Activated naive CD4-positive, alpha-beta T cell treated with anti-CD3 and anti-CD28 coated beads, Interleukin-2, amount 50 U/mL, for 72 hours (primary cell): Measurements from ENCODE around the gene SERPINI1. TPM values are rescaled to one million over a fixed set of nuclear protein-coding genes. Genes with fewer than 3 reads are reported as not detected.
A peak's percentile ranks its signal among the peaks of the same experiment; 100 is the strongest.

Source experiments
- ATAC-seq, 2 donors: fragments of 150-1000 bp; cut with Tn5 transposase; 2 replicates each; pipeline ENCODE4 v1.10.0; 2021; ENCODE audit warnings: mild to moderate bottlenecking in 2 of 2, moderate library complexity in 2 of 2
- DNase-seq, 2 donors: peaks; one replicate each; pipeline ENCODE4 v3.0.0; 2021 to 2022; ENCODE audit warnings: low spot score in 2 of 2
- H3K27ac Mint-ChIP-seq, 2 donors: one replicate each; pipeline ENCODE4 v1.8.0; 2022; ENCODE audit warnings: mild to moderate bottlenecking in 2 of 2, mixed read lengths in 2 of 2
- H3K36me3 Mint-ChIP-seq, 2 donors: one replicate each; pipeline ENCODE4 v1.8.0; 2022; ENCODE audit warnings: mixed read lengths in 2 of 2
- H3K9me3 Mint-ChIP-seq, 2 donors: one replicate each; pipeline ENCODE4 v1.8.0; 2022; ENCODE audit warnings: mixed read lengths in 2 of 2
- total RNA-seq, 2 donors: library from RNA; stranded (reverse); gene quantifications; one replicate each; pipeline ENCODE4 v1.2.3, GENCODE V29; 2022

SERPINI1 gene
- total RNA-seq, 2 donors from 2014 or later, result 1.4 TPM

- DNase-seq (no peak), ATAC-seq (no peak)
- Mint-ChIP-seq H3K36me3 (no peaks in the 10 kb centered on the region), H3K27ac (no peak overlapping the region), H3K9me3 (peaks cover 4% of the 10 kb centered on the region in 2 donors)
Observed at GRCh38 chr3:167844528-167844927, 109.0 kb downstream of the SERPINI1 start.

- peaks cover 4% of the 10 kb centered on the region in 2 donors for H3K9me3 Mint-ChIP-seq
- no peak overlapping the region for H3K27ac Mint-ChIP-seq
- ATAC-seq, result no peak
- no peaks in the 10 kb centered on the region for H3K36me3 Mint-ChIP-seq
- DNase-seq, result no peak
Observed at GRCh38 chr3:167851171-167851570, 115.7 kb downstream of the SERPINI1 start.

GRCh38 chr3:167851749-167852148 is 116.2 kb downstream of the SERPINI1 start:
- Mint-ChIP-seq H3K9me3 (peaks cover 4% of the 10 kb centered on the region in 2 donors), H3K27ac (no peak overlapping the region), H3K36me3 (no peaks in the 10 kb centered on the region)
- DNase-seq (no peak), ATAC-seq (no peak)

- no peak for DNase-seq
- peaks cover 4% of the 10 kb centered on the region in 2 donors for H3K9me3 Mint-ChIP-seq
- ATAC-seq, result no peak
- no peaks in the 10 kb centered on the region for H3K36me3 Mint-ChIP-seq
- no peak overlapping the region for H3K27ac Mint-ChIP-seq
Observed at GRCh38 chr3:167852216-167852615, 116.7 kb downstream of the SERPINI1 start.

GRCh38 chr3:167854063-167854462 is 118.5 kb downstream of the SERPINI1 start:
- H3K36me3 Mint-ChIP-seq, result no peaks in the 10 kb centered on the region
- H3K27ac Mint-ChIP-seq, result no peak overlapping the region
- no peak for ATAC-seq
- DNase-seq, result no peak
- H3K9me3 Mint-ChIP-seq, result no peaks in the 10 kb centered on the region

GRCh38 chr3:167854846-167855245 is 119.3 kb downstream of the SERPINI1 start:
- no peak for ATAC-seq
- H3K27ac Mint-ChIP-seq, result no peak overlapping the region

GRCh38 chr3:167855306-167855705 is 119.8 kb downstream of the SERPINI1 start:
- Mint-ChIP-seq H3K9me3 (no peaks in the 10 kb centered on the region), H3K36me3 (no peaks in the 10 kb centered on the region), H3K27ac (no peak overlapping the region)
- DNase-seq, result no peak
- no peak for ATAC-seq

More at GRCh38 chr3:167854846-167855245, 119.3 kb downstream of the SERPINI1 start:
- Mint-ChIP-seq H3K36me3 (no peaks in the 10 kb centered on the region), H3K9me3 (no peaks in the 10 kb centered on the region)
- no peak for DNase-seq

- DNase-seq (no peak), ATAC-seq (no peak)
- H3K9me3 Mint-ChIP-seq, result no peaks in the 10 kb centered on the region
- no peaks in the 10 kb centered on the region for H3K36me3 Mint-ChIP-seq
- H3K27ac Mint-ChIP-seq, result no peak overlapping the region
Observed at GRCh38 chr3:167858865-167859264, 123.3 kb downstream of the SERPINI1 start.

- ATAC-seq (no peak), DNase-seq (no peak)
- no peaks in the 10 kb centered on the region for H3K9me3 Mint-ChIP-seq
- no peaks in the 10 kb centered on the region for H3K36me3 Mint-ChIP-seq
- H3K27ac Mint-ChIP-seq, result peak overlapping the region in 1 of 2 donors; percentile 65
Observed at GRCh38 chr3:167859610-167860009, 124.1 kb downstream of the SERPINI1 start.

GRCh38 chr3:167861649-167862048 is 126.1 kb downstream of the SERPINI1 start:
- Mint-ChIP-seq H3K27ac (no peak overlapping the region), H3K36me3 (no peaks in the 10 kb centered on the region), H3K9me3 (no peaks in the 10 kb centered on the region)
- DNase-seq, result no peak
- ATAC-seq, result no peak

GRCh38 chr3:167862104-167862730 is 126.7 kb downstream of the SERPINI1 start:
- ATAC-seq (no peak), DNase-seq (no peak)
- H3K36me3 Mint-ChIP-seq, result no peaks in the 10 kb centered on the region
- H3K27ac Mint-ChIP-seq, result no peak overlapping the region
- H3K9me3 Mint-ChIP-seq, result no peaks in the 10 kb centered on the region

- ATAC-seq, result no peak
- Mint-ChIP-seq H3K27ac (no peak overlapping the region), H3K9me3 (no peaks in the 10 kb centered on the region)
Observed at GRCh38 chr3:167863811-167864551, 128.5 kb downstream of the SERPINI1 start.

GRCh38 chr3:167864552-167864874 is 129.0 kb downstream of the SERPINI1 start:
- no peak for DNase-seq
- H3K27ac Mint-ChIP-seq, result no peak overlapping the region
- H3K9me3 Mint-ChIP-seq, result no peaks in the 10 kb centered on the region
- H3K36me3 Mint-ChIP-seq, result no peaks in the 10 kb centered on the region
- no peak for ATAC-seq

More at GRCh38 chr3:167863811-167864551, 128.5 kb downstream of the SERPINI1 start:
- DNase-seq, result no peak
- no peaks in the 10 kb centered on the region for H3K36me3 Mint-ChIP-seq

- no peak overlapping the region for H3K27ac Mint-ChIP-seq
- no peaks in the 10 kb centered on the region for H3K36me3 Mint-ChIP-seq
- DNase-seq (no peak), ATAC-seq (no peak)
- no peaks in the 10 kb centered on the region for H3K9me3 Mint-ChIP-seq
Observed at GRCh38 chr3:167866331-167866730, 130.8 kb downstream of the SERPINI1 start.

GRCh38 chr3:167867981-167868380 is 132.5 kb downstream of the SERPINI1 start:
- DNase-seq (no peak), ATAC-seq (no peak)
- H3K27ac Mint-ChIP-seq, result no peak overlapping the region
- no peaks in the 10 kb centered on the region for H3K36me3 Mint-ChIP-seq
- H3K9me3 Mint-ChIP-seq, result no peaks in the 10 kb centered on the region

- no peak overlapping the region for H3K27ac Mint-ChIP-seq
- ATAC-seq, result no peak
- H3K36me3 Mint-ChIP-seq, result no peaks in the 10 kb centered on the region
- no peak for DNase-seq
- no peaks in the 10 kb centered on the region for H3K9me3 Mint-ChIP-seq
Observed at GRCh38 chr3:167870181-167870580, 134.7 kb downstream of the SERPINI1 start.

GRCh38 chr3:167870759-167871158 is 135.2 kb downstream of the SERPINI1 start:
- no peak for DNase-seq
- H3K9me3 Mint-ChIP-seq, result no peaks in the 10 kb centered on the region
- no peak overlapping the region for H3K27ac Mint-ChIP-seq
- H3K36me3 Mint-ChIP-seq, result no peaks in the 10 kb centered on the region
- ATAC-seq, result no peak

GRCh38 chr3:167872032-167872431 is 136.5 kb downstream of the SERPINI1 start:
- H3K9me3 Mint-ChIP-seq, result no peaks in the 10 kb centered on the region
- H3K36me3 Mint-ChIP-seq, result no peaks in the 10 kb centered on the region
- no peak for ATAC-seq
- no peak for DNase-seq
- H3K27ac Mint-ChIP-seq, result no peak overlapping the region
